H9 (cell line): ENCODE data around the gene FDX2. TPM values are rescaled to one million over a fixed set of nuclear protein-coding genes. Genes with fewer than 3 reads are reported as not detected.

ENCODE experiments used
- DNase-seq: peaks from one replicate; pipeline ENCODE4 v3.0.0-alpha.2; 2017
- H2AFZ ChIP-seq: one replicate; pipeline ENCODE4 v1.6.1; 2013; ENCODE audit warnings: mild to moderate bottlenecking, low read length, control low read depth, moderate library complexity
- H2AK5ac ChIP-seq: 2 replicates; pipeline ENCODE4 v1.6.1; 2013; ENCODE audit warnings: low read length, control low read depth, mixed read lengths; ENCODE audit not compliant: insufficient read length
- H2BK120ac ChIP-seq: one replicate; pipeline ENCODE4 v1.6.1; 2013; ENCODE audit warnings: low read depth, mild to moderate bottlenecking, low read length, control low read depth, inconsistent platforms; ENCODE audit not compliant: poor library complexity, severe bottlenecking
- H2BK12ac ChIP-seq: 2 replicates; pipeline ENCODE4 v1.6.1; 2013; ENCODE audit warnings: low read length, control low read depth, mixed read lengths, low read depth; ENCODE audit not compliant: insufficient read length
- H2BK15ac ChIP-seq: 2 replicates; pipeline ENCODE4 v1.6.1; 2013; ENCODE audit warnings: low read depth, low read length, control low read depth
- H2BK20ac ChIP-seq: one replicate; pipeline ENCODE4 v1.6.1; 2013; ENCODE audit warnings: low read depth, mild to moderate bottlenecking, low read length, control low read depth, inconsistent platforms; ENCODE audit not compliant: poor library complexity, severe bottlenecking
- H2BK5ac ChIP-seq: 2 replicates; pipeline ENCODE4 v1.6.1; 2013; ENCODE audit warnings: low read length, control low read depth, mixed read lengths; ENCODE audit not compliant: insufficient read length
- H3K14ac ChIP-seq: 2 replicates; pipeline ENCODE4 v1.6.1; 2013; ENCODE audit warnings: low read length, control low read depth; ENCODE audit not compliant: insufficient read depth
- H3K18ac ChIP-seq: 2 replicates; pipeline ENCODE4 v1.6.1; 2013; ENCODE audit warnings: low read depth, mild to moderate bottlenecking, mixed read lengths, low read length, control low read depth; ENCODE audit not compliant: insufficient read length
- H3K23ac ChIP-seq: 2 replicates; pipeline ENCODE4 v1.6.1; 2013; ENCODE audit warnings: low read length, control low read depth, mixed read lengths, low read depth; ENCODE audit not compliant: insufficient read length
- H3K23me2 ChIP-seq: 2 replicates; pipeline ENCODE4 v1.6.1; 2013; ENCODE audit warnings: low read depth, mild to moderate bottlenecking, mixed read lengths, low read length, control low read depth; ENCODE audit not compliant: insufficient read length, poor library complexity, severe bottlenecking
- H3K27ac ChIP-seq: 2 replicates; pipeline ENCODE4 v1.5.1; 2013; ENCODE audit warnings: low read length, control low read depth, mixed read lengths, low read depth; ENCODE audit not compliant: insufficient read length
- H3K27me3 ChIP-seq: 2 replicates; pipeline ENCODE4 v1.6.1; 2013; ENCODE audit warnings: low read length, control low read depth, inconsistent platforms; ENCODE audit not compliant: insufficient read depth
- H3K4ac ChIP-seq: 2 replicates; pipeline ENCODE4 v1.6.1; 2013; ENCODE audit warnings: low read depth, mild to moderate bottlenecking, control low read depth, inconsistent platforms, low read length, moderate library complexity
- H3K4me1 ChIP-seq: 2 replicates; pipeline ENCODE4 v1.6.1; 2013; ENCODE audit warnings: low read length, control low read depth, inconsistent platforms; ENCODE audit not compliant: insufficient read depth
- H3K4me2 ChIP-seq: 2 replicates; pipeline ENCODE4 v1.6.1; 2013; ENCODE audit warnings: low read length, control low read depth, mixed read lengths; ENCODE audit not compliant: insufficient read length, insufficient read depth
- H3K56ac ChIP-seq: 2 replicates; pipeline ENCODE4 v1.6.1; 2013; ENCODE audit warnings: low read depth, mild to moderate bottlenecking, mixed read lengths, low read length, control low read depth; ENCODE audit not compliant: insufficient read length
- H3K79me1 ChIP-seq: 2 replicates; pipeline ENCODE4 v1.6.1; 2013; ENCODE audit warnings: low read depth, mild to moderate bottlenecking, moderate library complexity, low read length, control low read depth, inconsistent platforms; ENCODE audit not compliant: insufficient read depth, poor library complexity, severe bottlenecking
- H3K79me2 ChIP-seq: 2 replicates; pipeline ENCODE4 v1.6.1; 2013; ENCODE audit warnings: low read length, control low read depth, inconsistent platforms; ENCODE audit not compliant: insufficient read depth
- H3K9ac ChIP-seq: 2 replicates; pipeline ENCODE4 v1.6.1; 2013; ENCODE audit warnings: low read length, control low read depth, mixed read lengths; ENCODE audit not compliant: insufficient read length; ENCODE audit errors: extremely low read depth
- H3K9me3 ChIP-seq: one replicate; pipeline ENCODE4 v1.6.1; 2013; ENCODE audit warnings: low read depth, low read length, inconsistent platforms; ENCODE audit not compliant: control insufficient read depth
- H3T11ph ChIP-seq: one replicate; pipeline ENCODE4 v1.6.1; 2013; ENCODE audit warnings: mild to moderate bottlenecking, low read length, control low read depth, inconsistent platforms
- H4K20me1 ChIP-seq: one replicate; pipeline ENCODE4 v1.6.1; 2013; ENCODE audit not compliant: control insufficient read depth, insufficient read length, insufficient read depth
- H4K5ac ChIP-seq: 2 replicates; pipeline ENCODE4 v1.6.1; 2013; ENCODE audit warnings: low read depth, mild to moderate bottlenecking, mixed read lengths, low read length, control low read depth; ENCODE audit not compliant: insufficient read length
- H4K8ac ChIP-seq: replicated peaks from 2 replicates; pipeline ENCODE4 v1.6.1; 2013; ENCODE audit warnings: low read length, control low read depth, mixed read lengths, low read depth; ENCODE audit not compliant: insufficient read length
- H4K91ac ChIP-seq: 2 replicates; pipeline ENCODE4 v1.6.1; 2013; ENCODE audit warnings: low read depth, mild to moderate bottlenecking, moderate library complexity, mixed read lengths, low read length, control low read depth; ENCODE audit not compliant: insufficient read length
- H3K27ac Mint-ChIP-seq, 3 experiments: 2 replicates in 2 of 3; 3 replicates in 1 of 3; pipeline ENCODE4 v1.8.0; 2020 to 2021; ENCODE audit warnings: mixed read lengths in 3 of 3, mild to moderate bottlenecking in 1 of 3, moderate library complexity in 1 of 3
- H3K27me3 Mint-ChIP-seq: 2 replicates; pipeline ENCODE4 v1.8.0; 2021; ENCODE audit warnings: low read depth, mild to moderate bottlenecking, moderate library complexity, mixed read lengths
- H3K36me3 Mint-ChIP-seq, 3 experiments: 2 replicates in 2 of 3; 3 replicates in 1 of 3; pipeline ENCODE4 v1.8.0; 2020 to 2021; ENCODE audit warnings: low read depth in 3 of 3, mixed read lengths in 3 of 3; ENCODE audit not compliant: insufficient read depth in 1 of 3
- H3K4me1 Mint-ChIP-seq, 2 experiments: 2 replicates each; pipeline ENCODE4 v1.8.0; 2020; ENCODE audit warnings: mixed read lengths in 2 of 2
- H3K4me3 Mint-ChIP-seq, 2 experiments: 2 replicates in 1 of 2; 3 replicates in 1 of 2; pipeline ENCODE4 v1.8.0; 2020 to 2021; ENCODE audit warnings: mild to moderate bottlenecking in 2 of 2, mixed read lengths in 2 of 2, moderate library complexity in 1 of 2
- H3K9me3 Mint-ChIP-seq, 2 experiments: 2 replicates in 1 of 2; 3 replicates in 1 of 2; pipeline ENCODE4 v1.8.0; 2020; ENCODE audit warnings: mild to moderate bottlenecking in 2 of 2, mixed read lengths in 2 of 2, moderate library complexity in 1 of 2
- WGBS: extraction: QIAGEN DNeasy Blood & Tissue Kit; methylation state at CpG from one replicate; pipeline ENCODE4 v1.1.7; 2013; ENCODE audit warnings: missing lambda C conversion rate, low lambda C conversion rate, mixed read lengths; ENCODE audit not compliant: insufficient read length; ENCODE audit errors: extremely low coverage; 5-methylcytosine and 5-hydroxymethylcytosine counted together
- total RNA-seq: library from RNA; stranded (reverse); gene quantifications from 2 replicates; pipeline ENCODE4 v1.2.1, GENCODE V29; 2021
- TF ChIP-seq, protein P1 (sequence below): fragments of 200-600 bp; sonication (generic); conservative IDR thresholded peaks from 3 replicates; pipeline ENCODE4 v1.8.0; 2021; ENCODE audit warnings: antibody characterized with exemption, mild to moderate bottlenecking

Gene FDX2
- total RNA-seq, 1 experiment from 2014 or later, result 27.7 TPM

GRCh38 chr19:10266706-10267105 lies 49.1 kb downstream of the FDX2 start:
- no peak overlapping the region for H2AFZ ChIP-seq
- H3K4me3 Mint-ChIP-seq, result no peak overlapping the region

More at GRCh38 chr19:10266706-10267105, 49.1 kb downstream of the FDX2 start:
- Histone ChIP-seq H3K27me3 (peaks cover 9% of the 10 kb centered on the region; the same call in 1 of the 2 replicates), H4K8ac (no peak overlapping the region), H3T11ph (no peak overlapping the region), H3K79me2 (no peaks in the 10 kb centered on the region), H2BK15ac (no peak overlapping the region), H3K9me3 (no peaks in the 10 kb centered on the region), H3K18ac (no peak overlapping the region), H4K5ac (no peak overlapping the region), H2BK5ac (no peak overlapping the region), H3K4me1 (no peaks in the 10 kb centered on the region), H3K4ac (no peak overlapping the region), H2AK5ac (no peak overlapping the region), H2BK12ac (no peak overlapping the region), H2BK120ac (no peak overlapping the region), H3K79me1 (no peaks in the 10 kb centered on the region), H4K91ac (no peak overlapping the region), H3K23ac (no peak overlapping the region), H3K9ac (no peak overlapping the region), H3K14ac (no peak overlapping the region), H4K20me1 (no peaks in the 10 kb centered on the region), H2BK20ac (no peak overlapping the region), H3K4me2 (no peak overlapping the region), H3K23me2 (peaks cover 6% of the 10 kb centered on the region), H3K27ac (no peak overlapping the region), H3K56ac (no peak overlapping the region)
- DNase-seq, result no peak
- peaks cover 45% of the 10 kb centered on the region for H3K27me3 Mint-ChIP-seq
- no peaks in the 10 kb centered on the region for H3K9me3 Mint-ChIP-seq
- WGBS, result no CpG with 5 or more reads among the region's 7 CpGs
- H3K36me3 Mint-ChIP-seq, result no peaks in the 10 kb centered on the region
- H3K27ac Mint-ChIP-seq, result no peak overlapping the region
- 0 out of 4 replicates have a peak, but pooled peaks cover 0 to 6% of the 10 kb centered on the region in 2 experiments for H3K4me1 Mint-ChIP-seq
- TF ChIP-seq, protein P1, sequence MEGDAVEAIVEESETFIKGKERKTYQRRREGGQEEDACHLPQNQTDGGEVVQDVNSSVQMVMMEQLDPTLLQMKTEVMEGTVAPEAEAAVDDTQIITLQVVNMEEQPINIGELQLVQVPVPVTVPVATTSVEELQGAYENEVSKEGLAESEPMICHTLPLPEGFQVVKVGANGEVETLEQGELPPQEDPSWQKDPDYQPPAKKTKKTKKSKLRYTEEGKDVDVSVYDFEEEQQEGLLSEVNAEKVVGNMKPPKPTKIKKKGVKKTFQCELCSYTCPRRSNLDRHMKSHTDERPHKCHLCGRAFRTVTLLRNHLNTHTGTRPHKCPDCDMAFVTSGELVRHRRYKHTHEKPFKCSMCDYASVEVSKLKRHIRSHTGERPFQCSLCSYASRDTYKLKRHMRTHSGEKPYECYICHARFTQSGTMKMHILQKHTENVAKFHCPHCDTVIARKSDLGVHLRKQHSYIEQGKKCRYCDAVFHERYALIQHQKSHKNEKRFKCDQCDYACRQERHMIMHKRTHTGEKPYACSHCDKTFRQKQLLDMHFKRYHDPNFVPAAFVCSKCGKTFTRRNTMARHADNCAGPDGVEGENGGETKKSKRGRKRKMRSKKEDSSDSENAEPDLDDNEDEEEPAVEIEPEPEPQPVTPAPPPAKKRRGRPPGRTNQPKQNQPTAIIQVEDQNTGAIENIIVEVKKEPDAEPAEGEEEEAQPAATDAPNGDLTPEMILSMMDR, result no peak
